Gastroesophageal sphincter (tissue), 3 donors: Measurements from ENCODE around the gene ZBP1.

Experiments used
- EP300 ChIP-seq: sonication (generic); formaldehyde crosslinking; IDR thresholded peaks from one replicate; pipeline ENCODE4 v1.6.1; 2017; ENCODE audit warnings: antibody characterized with exemption, mild to moderate bottlenecking
- POLR2A ChIP-seq, 2 donors: fragments of 450-650 bp; IDR thresholded peaks; one replicate each; pipeline ENCODE4 v1.6.1; 2017; ENCODE audit warnings: antibody characterized with exemption in 2 of 2, mild to moderate bottlenecking in 2 of 2, moderate library complexity in 1 of 2
- POLR2AphosphoS5 ChIP-seq: sonication (generic); formaldehyde crosslinking; IDR thresholded peaks from one replicate; pipeline ENCODE4 v1.6.1; 2017; ENCODE audit warnings: antibody characterized with exemption
- TF ChIP-seq, protein P1 (sequence below), 4 experiments: fragments of 200-600 bp in 2 of 4; fragments of 450-650 bp in 2 of 4; sonication (generic) in 1 of 4; IDR thresholded peaks; one replicate each; pipeline ENCODE4 v1.5.1; 2017 to 2019; ENCODE audit warnings: antibody characterized with exemption in 4 of 4, mild to moderate bottlenecking in 2 of 4, moderate library complexity in 2 of 4

DNA sequence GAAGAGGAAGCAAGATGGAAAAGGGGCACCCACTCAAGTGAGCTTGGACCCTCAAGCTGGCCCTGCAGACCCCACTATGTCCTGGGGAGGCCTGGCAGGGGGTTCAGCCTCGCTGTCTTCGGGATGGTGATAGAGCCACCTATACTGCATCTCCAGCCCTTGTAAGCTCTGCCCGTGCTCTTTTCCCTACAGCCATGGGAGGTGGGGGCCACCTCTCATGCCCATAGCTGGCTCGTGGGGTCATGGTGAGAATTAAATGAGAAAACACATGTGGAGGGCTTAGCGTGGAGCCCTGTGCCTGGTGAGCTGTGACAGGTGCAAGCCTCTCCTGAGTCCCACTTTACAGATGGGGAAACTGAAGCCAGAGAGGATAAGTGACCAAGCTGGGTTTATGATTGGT lies 31.6 kb downstream of the ZBP1 start:
- TF ChIP-seq POLR2AphosphoS5 = no peak
- TF ChIP-seq, protein P1, sequence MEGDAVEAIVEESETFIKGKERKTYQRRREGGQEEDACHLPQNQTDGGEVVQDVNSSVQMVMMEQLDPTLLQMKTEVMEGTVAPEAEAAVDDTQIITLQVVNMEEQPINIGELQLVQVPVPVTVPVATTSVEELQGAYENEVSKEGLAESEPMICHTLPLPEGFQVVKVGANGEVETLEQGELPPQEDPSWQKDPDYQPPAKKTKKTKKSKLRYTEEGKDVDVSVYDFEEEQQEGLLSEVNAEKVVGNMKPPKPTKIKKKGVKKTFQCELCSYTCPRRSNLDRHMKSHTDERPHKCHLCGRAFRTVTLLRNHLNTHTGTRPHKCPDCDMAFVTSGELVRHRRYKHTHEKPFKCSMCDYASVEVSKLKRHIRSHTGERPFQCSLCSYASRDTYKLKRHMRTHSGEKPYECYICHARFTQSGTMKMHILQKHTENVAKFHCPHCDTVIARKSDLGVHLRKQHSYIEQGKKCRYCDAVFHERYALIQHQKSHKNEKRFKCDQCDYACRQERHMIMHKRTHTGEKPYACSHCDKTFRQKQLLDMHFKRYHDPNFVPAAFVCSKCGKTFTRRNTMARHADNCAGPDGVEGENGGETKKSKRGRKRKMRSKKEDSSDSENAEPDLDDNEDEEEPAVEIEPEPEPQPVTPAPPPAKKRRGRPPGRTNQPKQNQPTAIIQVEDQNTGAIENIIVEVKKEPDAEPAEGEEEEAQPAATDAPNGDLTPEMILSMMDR (IDR thresholded peaks at IDR 0.05) = no peak
- no peak for TF ChIP-seq EP300
- TF ChIP-seq POLR2A (IDR thresholded peaks at IDR 0.05) = no peak
